PC-9 (cell line): Measurements from ENCODE around the gene PTGES. TPM values are rescaled to one million over a fixed set of nuclear protein-coding genes. Genes with fewer than 3 reads are reported as not detected.

ENCODE experiments used
- BruUV-seq: library from RNA; stranded (reverse); fragments of 400-500 nt; replicated peaks from 2 replicates; lab custom pipeline; 2021; lab: Mats Ljungman, UMichigan
- CTCF ChIA-PET: fragments of 300-600 bp; sonication (Branson Sonifier 250); formaldehyde crosslinking; loops from one replicate; lab custom pipeline; 2022; ENCODE audit warnings: antibody characterized with exemption; lab: Charles Lee
- POLR2A ChIA-PET: fragments of 300-600 bp; sonication (Branson Sonifier 250); formaldehyde crosslinking; loops from one replicate; lab custom pipeline; 2022; ENCODE audit warnings: antibody characterized with exemption; ENCODE audit not compliant: unreplicated experiment; lab: Charles Lee
- DNase-seq, 2 experiments: peaks; one replicate each; pipeline versions ENCODE4 v3.0.0 to v3.0.0-alpha.2; 2015 to 2022; ENCODE audit warnings: mixed read lengths in 1 of 2
- H2AFZ ChIP-seq: fragments of 200-600 bp; sonication (generic); 2 replicates; pipeline ENCODE4 v1.8.1; 2017; ENCODE audit warnings: antibody characterized with exemption
- H3F3A ChIP-seq: fragments of 200-600 bp; sonication (generic); 2 replicates; pipeline ENCODE4 v1.8.1; 2017; ENCODE audit warnings: antibody characterized with exemption, mild to moderate bottlenecking, low read depth; ENCODE audit not compliant: insufficient read depth
- H3K27ac ChIP-seq: fragments of 200-600 bp; sonication (generic); 2 replicates; pipeline ENCODE4 v1.6.1; 2016; ENCODE audit warnings: mixed run types
- H3K27me3 ChIP-seq: fragments of 200-600 bp; sonication (generic); 2 replicates; pipeline ENCODE4 v1.6.1; 2016; ENCODE audit warnings: low read depth, mixed run types; ENCODE audit not compliant: insufficient read depth
- H3K36me3 ChIP-seq: fragments of 200-600 bp; sonication (generic); 2 replicates; pipeline ENCODE4 v1.6.1; 2016; ENCODE audit warnings: low read depth, mixed run types
- H3K4me1 ChIP-seq: fragments of 200-600 bp; sonication (generic); replicated peaks from 2 replicates; pipeline ENCODE4 v1.6.1; 2016; ENCODE audit warnings: mixed run types; ENCODE audit not compliant: insufficient read depth
- H3K4me2 ChIP-seq: fragments of 200-600 bp; sonication (generic); 2 replicates; pipeline ENCODE4 v1.6.1; 2017; ENCODE audit warnings: mixed run types
- H3K4me3 ChIP-seq: fragments of 200-600 bp; sonication (generic); 2 replicates; pipeline ENCODE4 v1.6.1; 2016; ENCODE audit warnings: mixed run types
- H3K79me2 ChIP-seq: fragments of 200-600 bp; sonication (generic); 2 replicates; pipeline ENCODE4 v1.6.1; 2017; ENCODE audit warnings: low read depth, mixed run types
- H3K9me2 ChIP-seq: fragments of 200-600 bp; sonication (generic); 2 replicates; pipeline ENCODE4 v1.8.1; 2017; ENCODE audit warnings: mild to moderate bottlenecking; ENCODE audit not compliant: insufficient read depth
- H3K9me3 ChIP-seq: fragments of 200-600 bp; sonication (generic); 2 replicates; pipeline ENCODE4 v1.8.1; 2016; ENCODE audit warnings: low read depth; ENCODE audit not compliant: insufficient read depth
- H4K20me1 ChIP-seq: fragments of 200-600 bp; sonication (generic); 2 replicates; pipeline ENCODE4 v1.8.1; 2017; ENCODE audit not compliant: insufficient read depth
- CTCF ChIP-seq: fragments of 200-600 bp; sonication (generic); conservative IDR thresholded peaks from 2 replicates; pipeline ENCODE4 v1.6.1; 2017; ENCODE audit warnings: mixed run types, antibody characterized with exemption, mild to moderate bottlenecking, moderate library complexity
- EZH2 ChIP-seq: fragments of 200-600 bp; sonication (generic); IDR thresholded peaks from 2 replicates; pipeline ENCODE4 v1.8.0; 2017; ENCODE audit warnings: antibody characterized with exemption, low read depth
- intact Hi-C: fragments of 100-400 bp; cut with micrococcal nuclease; formaldehyde crosslinking; loops from one replicate; pipeline ENCODE4 v1.10.0; 2022; ENCODE audit not compliant: unreplicated experiment
- total RNA-seq: library from RNA; stranded (reverse); gene quantifications from 2 replicates; pipeline ENCODE4 v1.2.3, GENCODE V29; 2021

PTGES gene
- total RNA-seq, 1 experiment from 2014 or later = 119 TPM

GRCh38 chr9:129703667-129704355, 49.0 kb downstream of the PTGES start:
- DNase-seq = no peak
- Histone ChIP-seq H3K4me1 (no peaks in the 10 kb centered on the region), H3K9me3 (no peaks in the 10 kb centered on the region), H3K4me2 (no peak overlapping the region), H2AFZ (no peak overlapping the region), H3K27ac (no peak overlapping the region), H4K20me1 (no peaks in the 10 kb centered on the region), H3K36me3 (no peaks in the 10 kb centered on the region), H3K27me3 (no peaks in the 10 kb centered on the region), H3K4me3 (no peak overlapping the region), H3K9me2 (no peaks in the 10 kb centered on the region), H3K79me2 (no peaks in the 10 kb centered on the region), H3F3A (no peaks in the 10 kb centered on the region)
- no peak for TF ChIP-seq CTCF
- no peak for TF ChIP-seq EZH2
- ChIA-PET CTCF (no interaction called here), POLR2A (interaction anchor here (0.9 kb wide), 1 partner anchor 25 kb away, joined by 4 read pairs; no protein-coding TSS in a partner anchor)
- BruUV-seq = no TSS peak
- intact Hi-C loops = no loop called here

- H3K4me1 ChIP-seq = peaks cover under 1% of the 10 kb centered on the region; the same call in 1 of the 2 replicates
- H2AFZ ChIP-seq = no peak overlapping the region
- H3K36me3 ChIP-seq = no peaks in the 10 kb centered on the region
- H3K9me2 ChIP-seq = no peaks in the 10 kb centered on the region
- no peak overlapping the region for H3K27ac ChIP-seq
- peak; percentile 48 to 55 for DNase-seq
- intact Hi-C loops = no loop called here
- no peaks in the 10 kb centered on the region for H3K27me3 ChIP-seq
- H3K4me3 ChIP-seq = no peak overlapping the region
- no peaks in the 10 kb centered on the region for H4K20me1 ChIP-seq
- no peaks in the 10 kb centered on the region for H3K9me3 ChIP-seq
- H3K79me2 ChIP-seq = no peaks in the 10 kb centered on the region
- TF ChIP-seq EZH2 (no peak), CTCF (no peak)
- POLR2A ChIA-PET = interaction anchor here (0.6 to 0.9 kb wide), 2 partner anchors 26 to 679 kb away, joined by 3 to 4 read pairs; no protein-coding TSS in a partner anchor
- no peak overlapping the region for H3K4me2 ChIP-seq
- no peaks in the 10 kb centered on the region for H3F3A ChIP-seq
- CTCF ChIA-PET = interaction anchor here (0.5 kb wide), 1 partner anchor 1282 kb away, joined by 3 read pairs; the partner anchor contains the start of gene CERCAM
- no TSS peak for BruUV-seq
These were observed 50.0 kb downstream of the PTGES start for GRCh38 chr9:129702589-129703520.

GRCh38 chr9:129701549-129701948, 51.3 kb downstream of the PTGES start:
- CTCF ChIA-PET = no interaction called here
- TF ChIP-seq EZH2 = no peak
- TF ChIP-seq CTCF = no peak
- no peaks in the 10 kb centered on the region for H3K36me3 ChIP-seq
- no peaks in the 10 kb centered on the region for H4K20me1 ChIP-seq
- intact Hi-C loops = no loop called here
- no peak overlapping the region for H3K4me2 ChIP-seq
- no peak overlapping the region for H2AFZ ChIP-seq
- BruUV-seq = no TSS peak
- POLR2A ChIA-PET = no interaction called here
- no peak overlapping the region for H3K4me3 ChIP-seq
- no peak for DNase-seq
- no peaks in the 10 kb centered on the region for H3F3A ChIP-seq
- no peaks in the 10 kb centered on the region for H3K9me2 ChIP-seq
- H3K4me1 ChIP-seq = peaks cover 4% of the 10 kb centered on the region; the same call in 1 of the 2 replicates
- H3K79me2 ChIP-seq = no peaks in the 10 kb centered on the region
- no peaks in the 10 kb centered on the region for H3K27me3 ChIP-seq
- H3K27ac ChIP-seq = no peak overlapping the region
- no peaks in the 10 kb centered on the region for H3K9me3 ChIP-seq
